ENCODE measurements around the gene ARID4A. TPM values are rescaled to one million over a fixed set of nuclear protein-coding genes. Genes with fewer than 3 reads are reported as not detected.

Gene ARID4A
- total and polyA plus RNA-seq, 9 of the 15 experiments (the other 6 are each of a cell fraction or from before 2014, with no cell fraction given) = 2.4 to 11.5 (median 8.7) TPM

- no peak for TF ChIP-seq ZBTB9 (CRISPR knock-in tag; IDR thresholded peaks at IDR 0.05)
- TF ChIP-seq ZNF184 (CRISPR knock-in tag; IDR thresholded peaks at IDR 0.05) = no peak
- TF ChIP-seq MXD1 (CRISPR knock-in tag; IDR thresholded peaks at IDR 0.05; ENCODE audit: borderline replicate concordance, poor library complexity, severe bottlenecking) = no peak
- TF ChIP-seq GMEB1 (CRISPR knock-in tag; IDR thresholded peaks at IDR 0.05) = peak; percentile 50
- TF ChIP-seq ZNF717 (CRISPR knock-in tag; IDR thresholded peaks at IDR 0.05) = no peak
- TF ChIP-seq DACH1 (IDR thresholded peaks at IDR 0.05; ENCODE audit: partially characterized antibody) = no peak
- no peak for TF ChIP-seq ZC3H8 (IDR thresholded peaks at IDR 0.05)
- TF ChIP-seq, protein P1, sequence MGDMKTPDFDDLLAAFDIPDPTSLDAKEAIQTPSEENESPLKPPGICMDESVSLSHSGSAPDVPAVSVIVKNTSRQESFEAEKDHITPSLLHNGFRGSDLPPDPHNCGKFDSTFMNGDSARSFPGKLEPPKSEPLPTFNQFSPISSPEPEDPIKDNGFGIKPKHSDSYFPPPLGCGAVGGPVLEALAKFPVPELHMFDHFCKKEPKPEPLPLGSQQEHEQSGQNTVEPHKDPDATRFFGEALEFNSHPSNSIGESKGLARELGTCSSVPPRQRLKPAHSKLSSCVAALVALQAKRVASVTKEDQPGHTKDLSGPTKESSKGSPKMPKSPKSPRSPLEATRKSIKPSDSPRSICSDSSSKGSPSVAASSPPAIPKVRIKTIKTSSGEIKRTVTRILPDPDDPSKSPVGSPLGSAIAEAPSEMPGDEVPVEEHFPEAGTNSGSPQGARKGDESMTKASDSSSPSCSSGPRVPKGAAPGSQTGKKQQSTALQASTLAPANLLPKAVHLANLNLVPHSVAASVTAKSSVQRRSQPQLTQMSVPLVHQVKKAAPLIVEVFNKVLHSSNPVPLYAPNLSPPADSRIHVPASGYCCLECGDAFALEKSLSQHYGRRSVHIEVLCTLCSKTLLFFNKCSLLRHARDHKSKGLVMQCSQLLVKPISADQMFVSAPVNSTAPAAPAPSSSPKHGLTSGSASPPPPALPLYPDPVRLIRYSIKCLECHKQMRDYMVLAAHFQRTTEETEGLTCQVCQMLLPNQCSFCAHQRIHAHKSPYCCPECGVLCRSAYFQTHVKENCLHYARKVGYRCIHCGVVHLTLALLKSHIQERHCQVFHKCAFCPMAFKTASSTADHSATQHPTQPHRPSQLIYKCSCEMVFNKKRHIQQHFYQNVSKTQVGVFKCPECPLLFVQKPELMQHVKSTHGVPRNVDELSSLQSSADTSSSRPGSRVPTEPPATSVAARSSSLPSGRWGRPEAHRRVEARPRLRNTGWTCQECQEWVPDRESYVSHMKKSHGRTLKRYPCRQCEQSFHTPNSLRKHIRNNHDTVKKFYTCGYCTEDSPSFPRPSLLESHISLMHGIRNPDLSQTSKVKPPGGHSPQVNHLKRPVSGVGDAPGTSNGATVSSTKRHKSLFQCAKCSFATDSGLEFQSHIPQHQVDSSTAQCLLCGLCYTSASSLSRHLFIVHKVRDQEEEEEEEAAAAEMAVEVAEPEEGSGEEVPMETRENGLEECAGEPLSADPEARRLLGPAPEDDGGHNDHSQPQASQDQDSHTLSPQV (IDR thresholded peaks at IDR 0.05) = no peak
Observed at GRCh38 chr14:58297762-58298476, 436 bp upstream of the ARID4A start (continued).
